Endothelial cell of umbilical vein (primary cell): ENCODE measurements around the gene DISP1.
A peak's percentile ranks its signal among the peaks of the same experiment; 100 is the strongest.

Experiments used
- CTCF ChIP-seq, 2 donors: IDR thresholded peaks; 1 replicate in 1 of 2; 2 replicates in 1 of 2; pipeline ENCODE4 v1.5.1; 2011; ENCODE audit warnings: low read length in 2 of 2, mild to moderate bottlenecking in 2 of 2, moderate library complexity in 2 of 2, control low read depth in 1 of 2, inconsistent platforms in 1 of 2, low read depth in 1 of 2; ENCODE audit not compliant: insufficient read depth in 1 of 2; ENCODE audit errors: extremely low read depth in 1 of 2
- GATA2 ChIP-seq: IDR thresholded peaks from 2 replicates; pipeline ENCODE4 v1.7.0; 2011; ENCODE audit warnings: low read depth, mild to moderate bottlenecking, moderate library complexity, mixed read lengths, low read length; ENCODE audit not compliant: insufficient read length, insufficient read depth
- JUN ChIP-seq: IDR thresholded peaks from 2 replicates; pipeline ENCODE4 v1.6.1; 2011; ENCODE audit warnings: borderline replicate concordance, low read depth; ENCODE audit not compliant: insufficient read length, insufficient read depth
- MAX ChIP-seq: IDR thresholded peaks from 2 replicates; pipeline ENCODE4 v1.6.1; 2011; ENCODE audit not compliant: insufficient read depth, insufficient read length
- MYC ChIP-seq: IDR thresholded peaks from one replicate; pipeline ENCODE4 v1.6.1; 2011; ENCODE audit warnings: mild to moderate bottlenecking, low read depth, low read length
- POLR2A ChIP-seq: IDR thresholded peaks from 2 replicates; pipeline ENCODE4 v1.6.1; 2012; ENCODE audit warnings: low read depth, mild to moderate bottlenecking, control low read depth, low read length
- POLR2AphosphoS5 ChIP-seq: IDR thresholded peaks from 2 replicates; pipeline ENCODE4 v1.6.1; 2012; ENCODE audit warnings: low read depth, mild to moderate bottlenecking, control low read depth, low read length, moderate library complexity; ENCODE audit not compliant: insufficient read depth

GRCh38 chr1:222784916-222785315 lies 29.9 kb upstream of the DISP1 start:
- TF ChIP-seq POLR2A (no peak), CTCF (IDR thresholded peaks at IDR 0.05; ENCODE audit: extremely low read depth in 1 of 2, insufficient read depth in 1 of 2, low read depth in 1 of 2, low read length in 2 of 2) (no peak), GATA2 (peak; percentile 76), POLR2AphosphoS5 (no peak), MYC (no peak), JUN (no peak), MAX (no peak)
